GM12878 (cell line): ENCODE data around the gene PLEKHF1. TPM values are rescaled to one million over a fixed set of nuclear protein-coding genes. Genes with fewer than 3 reads are reported as not detected.

Experiments
- ATF7 ChIP-seq: fragments of 450-650 bp; IDR thresholded peaks from 2 replicates; pipeline ENCODE4 v1.6.1; 2016; ENCODE audit warnings: low read depth, mild to moderate bottlenecking
- BCL11A ChIP-seq: IDR thresholded peaks from 2 replicates; pipeline ENCODE4 v1.6.1; 2011; ENCODE audit warnings: low read depth, low read length
- BHLHE40 ChIP-seq, 2 experiments: fragments of 450-650 bp in 1 of 2; IDR thresholded peaks; 2 replicates each; pipeline ENCODE4 v1.6.1; 2011 to 2017; ENCODE audit warnings: low read depth in 2 of 2, borderline replicate concordance in 1 of 2, improper control_type of control experiment in 1 of 2, low read length in 1 of 2, mild to moderate bottlenecking in 1 of 2
- CREM ChIP-seq: IDR thresholded peaks from 2 replicates; pipeline ENCODE4 v1.6.1; 2014; ENCODE audit warnings: antibody characterized with exemption, low read depth
- DPF2 ChIP-seq: fragments of 450-650 bp; IDR thresholded peaks from 2 replicates; pipeline ENCODE4 v1.6.1; 2017; ENCODE audit warnings: mild to moderate bottlenecking
- EP300 ChIP-seq, 2 experiments: fragments of 150-350 bp in 1 of 2; IDR thresholded peaks; 2 replicates each; pipeline ENCODE4 v1.6.1; 2011 to 2012; ENCODE audit warnings: low read depth in 2 of 2, low read length in 2 of 2, borderline replicate concordance in 1 of 2, improper control_type of control experiment in 1 of 2, inconsistent platforms in 1 of 2; ENCODE audit not compliant: control insufficient read depth in 1 of 2
- ESRRA ChIP-seq: IDR thresholded peaks from 2 replicates; pipeline ENCODE4 v1.6.1; 2012; ENCODE audit warnings: mild to moderate bottlenecking, low read length, improper control_type of control experiment
- ETV6 ChIP-seq, 2 experiments: fragments of 450-650 bp in 1 of 2; IDR thresholded peaks in 1 of 2; conservative IDR thresholded peaks in 1 of 2; 2 replicates each; pipeline ENCODE4 v1.6.1; 2014; ENCODE audit warnings: antibody characterized with exemption in 1 of 2, borderline replicate concordance in 1 of 2, low read depth in 1 of 2, mild to moderate bottlenecking in 1 of 2, moderate library complexity in 1 of 2
- MEF2B ChIP-seq: fragments of 450-650 bp; IDR thresholded peaks from 2 replicates; pipeline ENCODE4 v1.6.1; 2018; ENCODE audit warnings: mild to moderate bottlenecking, moderate library complexity; ENCODE audit not compliant: partially characterized antibody, poor library complexity, severe bottlenecking
- MYC ChIP-seq: IDR thresholded peaks from 2 replicates; pipeline ENCODE4 v1.6.1; 2011; ENCODE audit warnings: mild to moderate bottlenecking, low read length, moderate library complexity, inconsistent platforms; ENCODE audit not compliant: insufficient read depth, insufficient replicate concordance, insufficient read length, severe bottlenecking
- NR2F1 ChIP-seq: fragments of 450-650 bp; conservative IDR thresholded peaks from 2 replicates; pipeline ENCODE4 v1.6.1; 2017; ENCODE audit warnings: mild to moderate bottlenecking
- POLR2AphosphoS2 ChIP-seq: IDR thresholded peaks from 2 replicates; pipeline ENCODE4 v1.6.1; 2011; ENCODE audit warnings: low read depth, mild to moderate bottlenecking, low read length, improper control_type of control experiment, moderate library complexity
- POLR2AphosphoS5 ChIP-seq: IDR thresholded peaks from 2 replicates; pipeline ENCODE4 v1.6.1; 2011; ENCODE audit warnings: mild to moderate bottlenecking, low read length, inconsistent platforms
- RAD51 ChIP-seq: fragments of 450-650 bp; IDR thresholded peaks from 2 replicates; pipeline ENCODE4 v1.6.1; 2016; ENCODE audit warnings: moderate library complexity, mild to moderate bottlenecking, inconsistent platforms
- SREBF1 ChIP-seq: IDR thresholded peaks from 2 replicates; pipeline ENCODE4 v1.6.1; 2012; ENCODE audit warnings: mild to moderate bottlenecking, low read length
- TCF12 ChIP-seq: IDR thresholded peaks from 2 replicates; pipeline ENCODE4 v1.6.1; 2011; ENCODE audit warnings: low read depth, mild to moderate bottlenecking, low read length
- YBX1 ChIP-seq: fragments of 450-650 bp; IDR thresholded peaks from 2 replicates; pipeline ENCODE4 v1.6.1; 2016; ENCODE audit warnings: antibody characterized with exemption
- ZBTB40 ChIP-seq: fragments of 450-650 bp; IDR thresholded peaks from 2 replicates; pipeline ENCODE4 v1.6.1; 2016; ENCODE audit warnings: mild to moderate bottlenecking, moderate library complexity, borderline replicate concordance
- ZNF384 ChIP-seq: IDR thresholded peaks from 2 replicates; pipeline ENCODE4 v1.6.1; 2012; ENCODE audit warnings: low read depth, mild to moderate bottlenecking, low read length, improper control_type of control experiment, borderline replicate concordance
- polyA plus RNA-seq, 11 experiments: library from polyadenylated mRNA; depleted of rRNA in 4 of 11; unstranded in 6 of 11; stranded (reverse) in 5 of 11; fragments of >200 nt; fragmentation: Nextera tagmentation in 4 of 11; fragmentation: Illumina TruSeq in 1 of 11; extraction: Ambion mirVana in 4 of 11; extraction: Trizol in 1 of 11; gene quantifications; 1 replicate in 1 of 11; 2 replicates in 10 of 11; pipeline versions ENCODE4 v1.2.1 to v1.2.3, GENCODE V29; 2011 to 2016; ENCODE audit warnings: inconsistent platforms in 2 of 11, missing spikeins in 2 of 11, low read depth in 1 of 11
- total RNA-seq, 4 experiments: library from RNA; depleted of rRNA in 3 of 4; stranded (reverse); fragments of >200 nt in 3 of 4; fragmentation: Illumina TruSeq in 1 of 4; extraction: Trizol in 1 of 4; gene quantifications; 2 replicates each; pipeline versions ENCODE4 v1.2.1 to v1.2.3, GENCODE V29; 2013 to 2021
- TF ChIP-seq, protein P1 (sequence below): IDR thresholded peaks from 2 replicates; pipeline ENCODE4 v1.6.1; 2012; ENCODE audit warnings: low read depth, low read length, improper control_type of control experiment
- TF ChIP-seq, protein P2 (sequence below): fragments of 450-650 bp; formaldehyde crosslinking; IDR thresholded peaks from 2 replicates; pipeline ENCODE4 v1.4.0; 2022; ENCODE audit warnings: mild to moderate bottlenecking, moderate library complexity
- TF ChIP-seq, protein P3 (sequence below): fragments of 450-650 bp; IDR thresholded peaks from 2 replicates; pipeline ENCODE4 v1.6.1; 2016; ENCODE audit warnings: mild to moderate bottlenecking

Gene PLEKHF1
- total and polyA plus RNA-seq, 10 of the 15 experiments (the other 5 are each of a cell fraction or from before 2014, with no cell fraction given) = 0.10 to 20.3 (median 15.3) TPM

DNA sequence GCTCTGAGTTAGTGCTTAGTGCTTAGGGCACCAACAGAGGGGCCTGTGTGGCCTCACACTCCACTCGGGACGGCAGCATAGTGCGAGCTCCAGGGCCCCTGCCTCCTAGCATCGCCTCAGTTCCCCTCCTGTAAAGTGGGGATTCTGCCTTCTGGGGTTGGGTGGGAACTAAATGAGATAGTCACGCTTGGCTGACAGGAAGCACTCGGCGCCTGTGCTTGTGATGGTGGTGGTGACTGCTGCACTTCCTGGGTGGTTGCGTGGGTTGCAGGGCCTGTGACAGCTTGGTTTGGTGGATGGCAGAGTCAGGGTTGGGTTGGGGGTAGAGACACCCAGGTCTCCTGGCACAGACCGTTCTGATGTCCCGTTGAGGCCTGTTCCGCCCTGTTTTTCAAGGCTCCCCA lies 7.7 kb downstream of the PLEKHF1 start (continued):
- peak; percentile 53; the same call in 1 of the 2 replicates for TF ChIP-seq ZBTB40
- peak; percentile 59; the same call in 1 of the 2 replicates for TF ChIP-seq POLR2AphosphoS5
- 0 out of 2 replicates have a peak, but pooled peaks have one; percentile 21 for TF ChIP-seq BCL11A
- peak; percentile 33; the same call in 1 of the 2 replicates for TF ChIP-seq TCF12
- peak; percentile 48 for TF ChIP-seq MYC
- no peak for TF ChIP-seq ZNF384
- peak; percentile 33; the same call in 1 of the 2 replicates for TF ChIP-seq CREM
- TF ChIP-seq, protein P1, sequence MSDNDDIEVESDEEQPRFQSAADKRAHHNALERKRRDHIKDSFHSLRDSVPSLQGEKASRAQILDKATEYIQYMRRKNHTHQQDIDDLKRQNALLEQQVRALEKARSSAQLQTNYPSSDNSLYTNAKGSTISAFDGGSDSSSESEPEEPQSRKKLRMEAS = 0 out of 2 replicates have a peak, but pooled peaks have one; percentile 21
- TF ChIP-seq, protein P2, sequence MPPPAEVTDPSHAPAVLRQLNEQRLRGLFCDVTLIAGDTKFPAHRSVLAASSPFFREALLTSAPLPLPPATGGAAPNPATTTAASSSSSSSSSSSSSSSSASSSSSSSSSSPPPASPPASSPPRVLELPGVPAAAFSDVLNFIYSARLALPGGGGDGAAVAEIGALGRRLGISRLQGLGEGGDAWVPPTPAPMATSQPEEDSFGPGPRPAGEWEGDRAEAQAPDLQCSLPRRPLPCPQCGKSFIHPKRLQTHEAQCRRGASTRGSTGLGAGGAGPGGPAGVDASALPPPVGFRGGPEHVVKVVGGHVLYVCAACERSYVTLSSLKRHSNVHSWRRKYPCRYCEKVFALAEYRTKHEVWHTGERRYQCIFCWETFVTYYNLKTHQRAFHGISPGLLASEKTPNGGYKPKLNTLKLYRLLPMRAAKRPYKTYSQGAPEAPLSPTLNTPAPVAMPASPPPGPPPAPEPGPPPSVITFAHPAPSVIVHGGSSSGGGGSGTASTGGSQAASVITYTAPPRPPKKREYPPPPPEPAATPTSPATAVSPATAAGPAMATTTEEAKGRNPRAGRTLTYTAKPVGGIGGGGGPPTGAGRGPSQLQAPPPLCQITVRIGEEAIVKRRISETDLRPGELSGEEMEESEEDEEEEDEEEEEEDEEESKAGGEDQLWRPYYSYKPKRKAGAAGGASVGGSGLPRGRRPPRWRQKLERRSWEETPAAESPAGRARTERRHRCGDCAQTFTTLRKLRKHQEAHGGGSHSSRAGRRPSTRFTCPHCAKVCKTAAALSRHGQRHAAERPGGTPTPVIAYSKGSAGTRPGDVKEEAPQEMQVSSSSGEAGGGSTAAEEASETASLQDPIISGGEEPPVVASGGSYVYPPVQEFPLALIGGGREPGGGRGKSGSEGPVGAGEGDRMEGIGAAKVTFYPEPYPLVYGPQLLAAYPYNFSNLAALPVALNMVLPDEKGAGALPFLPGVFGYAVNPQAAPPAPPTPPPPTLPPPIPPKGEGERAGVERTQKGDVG = no peak
- peak; percentile 51 for TF ChIP-seq ATF7
- peak; percentile 26; the same call in 1 of the 2 replicates for TF ChIP-seq POLR2AphosphoS2
- no peak for TF ChIP-seq SREBF1
- TF ChIP-seq MEF2B = peak; percentile 13
- TF ChIP-seq, protein P3, sequence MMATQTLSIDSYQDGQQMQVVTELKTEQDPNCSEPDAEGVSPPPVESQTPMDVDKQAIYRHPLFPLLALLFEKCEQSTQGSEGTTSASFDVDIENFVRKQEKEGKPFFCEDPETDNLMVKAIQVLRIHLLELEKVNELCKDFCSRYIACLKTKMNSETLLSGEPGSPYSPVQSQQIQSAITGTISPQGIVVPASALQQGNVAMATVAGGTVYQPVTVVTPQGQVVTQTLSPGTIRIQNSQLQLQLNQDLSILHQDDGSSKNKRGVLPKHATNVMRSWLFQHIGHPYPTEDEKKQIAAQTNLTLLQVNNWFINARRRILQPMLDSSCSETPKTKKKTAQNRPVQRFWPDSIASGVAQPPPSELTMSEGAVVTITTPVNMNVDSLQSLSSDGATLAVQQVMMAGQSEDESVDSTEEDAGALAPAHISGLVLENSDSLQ = peak; percentile 65; the same call in 1 of the 2 replicates
- peak in 1 of 2 experiments; percentile 47; a peak in 1 of 4 replicates for TF ChIP-seq ETV6 (conservative IDR thresholded peaks at IDR 0.05 in 1 of 2, IDR thresholded peaks at IDR 0.05 in 1 of 2; ENCODE audit: borderline replicate concordance in 1 of 2, low read depth in 1 of 2)
- no peak for TF ChIP-seq ESRRA
- TF ChIP-seq BHLHE40 (IDR thresholded peaks at IDR 0.05; ENCODE audit: borderline replicate concordance in 1 of 2, low read depth in 2 of 2, low read length in 1 of 2) = peak; percentile 78 to 82
- TF ChIP-seq NR2F1 = 0 out of 2 replicates have a peak, but pooled peaks have one; percentile 36
- TF ChIP-seq RAD51 = no peak
- peak; percentile 66 for TF ChIP-seq DPF2
- TF ChIP-seq EP300 (IDR thresholded peaks at IDR 0.05; ENCODE audit: borderline replicate concordance in 1 of 2, control insufficient read depth in 1 of 2, low read depth in 2 of 2, low read length in 2 of 2) = 0 out of 4 replicates have a peak, but pooled peaks of 1 of the 2 experiments have one; percentile 7
- TF ChIP-seq YBX1 = no peak
